ENCODE measurements around the gene PON1.

The PON1 gene

GRCh38 chr7:95317546-95317945 is 6.8 kb downstream of the PON1 start:
- Histone ChIP-seq H3K4me3 (ENCODE audit: low read depth, low read length) (no peak overlapping the region), H3K27me3 (peaks cover 6% of the 10 kb centered on the region; the same call in 1 of the 2 replicates), H3K9me3 (no peaks in the 10 kb centered on the region), H3K4me1 (no peaks in the 10 kb centered on the region), H3K36me3 (no peaks in the 10 kb centered on the region)
- no peak for TF ChIP-seq CTCF (IDR thresholded peaks at IDR 0.05; ENCODE audit: low read depth, low read length)
- no peak for DNase-seq

GRCh38 chr7:95316588-95316987 is 7.7 kb downstream of the PON1 start:
- H3K4me1 ChIP-seq: no peaks in the 10 kb centered on the region
- no peaks in the 10 kb centered on the region for H3K9me3 ChIP-seq
- TF ChIP-seq CTCF (IDR thresholded peaks at IDR 0.05; ENCODE audit: low read depth, low read length): no peak
- peaks cover 6% of the 10 kb centered on the region; the same call in 1 of the 2 replicates for H3K27me3 ChIP-seq
- no peak for DNase-seq
- no peak overlapping the region for H3K4me3 ChIP-seq (ENCODE audit: low read depth, low read length)
- H3K36me3 ChIP-seq: no peaks in the 10 kb centered on the region

- Histone ChIP-seq H3K36me3 (no peaks in the 10 kb centered on the region), H3K4me1 (no peaks in the 10 kb centered on the region), H3K4me3 (ENCODE audit: low read depth, low read length) (no peak overlapping the region), H3K9me3 (no peaks in the 10 kb centered on the region), H3K27me3 (peaks cover 6% of the 10 kb centered on the region; the same call in 1 of the 2 replicates)
- no peak for DNase-seq
- TF ChIP-seq CTCF (IDR thresholded peaks at IDR 0.05; ENCODE audit: low read depth, low read length): no peak
These were observed 11.8 kb downstream of the PON1 start for GRCh38 chr7:95312561-95312960.

GRCh38 chr7:95311389-95311788 is 12.9 kb downstream of the PON1 start:
- Histone ChIP-seq H3K27me3 (peaks cover 4% of the 10 kb centered on the region; the same call in 1 of the 2 replicates), H3K4me3 (ENCODE audit: low read depth, low read length) (no peak overlapping the region), H3K4me1 (no peaks in the 10 kb centered on the region), H3K36me3 (no peaks in the 10 kb centered on the region), H3K9me3 (no peaks in the 10 kb centered on the region)
- no peak for TF ChIP-seq CTCF (IDR thresholded peaks at IDR 0.05; ENCODE audit: low read depth, low read length)
- DNase-seq: no peak

GRCh38 chr7:95309951-95310350 is 14.4 kb downstream of the PON1 start:
- TF ChIP-seq CTCF (IDR thresholded peaks at IDR 0.05; ENCODE audit: low read depth, low read length): no peak
- no peaks in the 10 kb centered on the region for H3K9me3 ChIP-seq
- H3K36me3 ChIP-seq: no peaks in the 10 kb centered on the region
- no peaks in the 10 kb centered on the region for H3K4me1 ChIP-seq
- DNase-seq: no peak
- H3K4me3 ChIP-seq (ENCODE audit: low read depth, low read length): no peak overlapping the region
- no peaks in the 10 kb centered on the region for H3K27me3 ChIP-seq

GRCh38 chr7:95304990-95305389 is 19.3 kb downstream of the PON1 start:
- H3K9me3 ChIP-seq: no peaks in the 10 kb centered on the region
- no peak for TF ChIP-seq CTCF (IDR thresholded peaks at IDR 0.05; ENCODE audit: low read depth, low read length)
- no peaks in the 10 kb centered on the region for H3K27me3 ChIP-seq
- H3K4me3 ChIP-seq (ENCODE audit: low read depth, low read length): no peak overlapping the region
- H3K36me3 ChIP-seq: no peaks in the 10 kb centered on the region
- H3K4me1 ChIP-seq: no peaks in the 10 kb centered on the region
- no peak for DNase-seq
